HepG2 (cell line): ENCODE data around the gene GPS1. TPM values are rescaled to one million over a fixed set of nuclear protein-coding genes. Genes with fewer than 3 reads are reported as not detected.
A peak's percentile ranks its signal among the peaks of the same experiment; 100 is the strongest.

Source experiments
- ETV6 ChIP-seq: sonication (generic); formaldehyde crosslinking; conservative IDR thresholded peaks from 2 replicates; pipeline ENCODE4 v1.4.0; 2020; ENCODE audit warnings: missing genetic modification reagents
- GATAD1 ChIP-seq: IDR thresholded peaks from 2 replicates; pipeline ENCODE4 v1.6.1; 2016; ENCODE audit warnings: missing genetic modification reagents, missing compliant biosample characterization
- HNRNPUL1 ChIP-seq: fragments of 200-400 bp; formaldehyde crosslinking; IDR thresholded peaks from 2 replicates; pipeline ENCODE4 v1.6.1; 2017; ENCODE audit warnings: low read depth, mild to moderate bottlenecking, low read length, moderate library complexity
- KDM5B ChIP-seq: sonication (generic); formaldehyde crosslinking; IDR thresholded peaks from 2 replicates; pipeline ENCODE4 v1.4.0; 2020; ENCODE audit warnings: missing genetic modification reagents, mild to moderate bottlenecking, borderline replicate concordance
- KLF6 ChIP-seq: IDR thresholded peaks from 2 replicates; pipeline ENCODE4 v1.8.0; 2016; ENCODE audit warnings: missing biosample characterization, missing genetic modification reagents
- NFYC ChIP-seq: IDR thresholded peaks from 2 replicates; pipeline ENCODE4 v1.6.1; 2016; ENCODE audit warnings: missing genetic modification reagents, missing compliant biosample characterization
- PHF8 ChIP-seq: sonication (generic); formaldehyde crosslinking; IDR thresholded peaks from 2 replicates; pipeline ENCODE4 v1.5.0; 2020; ENCODE audit warnings: missing genetic modification reagents
- SNRNP70 ChIP-seq: fragments of 200-400 bp; formaldehyde crosslinking; IDR thresholded peaks from 2 replicates; pipeline ENCODE4 v1.6.1; 2017; ENCODE audit warnings: mild to moderate bottlenecking, low read depth, low read length, moderate library complexity
- SP5 ChIP-seq: IDR thresholded peaks from 2 replicates; pipeline ENCODE4 v1.6.1; 2016; ENCODE audit warnings: low read depth, borderline replicate concordance
- THYN1 ChIP-seq: sonication (generic); formaldehyde crosslinking; IDR thresholded peaks from 2 replicates; pipeline ENCODE4 v1.8.1; 2023; ENCODE audit warnings: low read depth, mild to moderate bottlenecking, moderate library complexity, missing genetic modification reagents, borderline replicate concordance
- TSC22D2 ChIP-seq: sonication (generic); formaldehyde crosslinking; IDR thresholded peaks from 2 replicates; pipeline ENCODE4 v1.5.1; 2020; ENCODE audit warnings: missing genetic modification reagents, mild to moderate bottlenecking, borderline replicate concordance
- ZBTB7B ChIP-seq: sonication (generic); formaldehyde crosslinking; IDR thresholded peaks from 2 replicates; pipeline ENCODE4 v1.4.0; 2020; ENCODE audit warnings: missing genetic modification reagents
- ZNF138 ChIP-seq: sonication (generic); formaldehyde crosslinking; IDR thresholded peaks from 2 replicates; pipeline ENCODE4 v1.5.0; 2020; ENCODE audit warnings: mild to moderate bottlenecking, low read depth, missing genetic modification reagents
- ZNF333 ChIP-seq: sonication (generic); formaldehyde crosslinking; IDR thresholded peaks from 2 replicates; pipeline ENCODE4 v1.4.0; 2020; ENCODE audit warnings: mild to moderate bottlenecking, missing genetic modification reagents, borderline replicate concordance
- ZNF543 ChIP-seq: sonication (generic); formaldehyde crosslinking; IDR thresholded peaks from 2 replicates; pipeline ENCODE4 v1.4.0; 2020; ENCODE audit warnings: mild to moderate bottlenecking, missing genetic modification reagents
- ZNF549 ChIP-seq: sonication (generic); formaldehyde crosslinking; IDR thresholded peaks from 2 replicates; pipeline ENCODE4 v1.5.0; 2020; ENCODE audit warnings: missing genetic modification reagents
- ZNF670 ChIP-seq: sonication (generic); formaldehyde crosslinking; IDR thresholded peaks from 2 replicates; pipeline ENCODE4 v1.8.0; 2022; ENCODE audit warnings: mild to moderate bottlenecking, missing genetic modification reagents, borderline replicate concordance
- ZNF674 ChIP-seq: sonication (generic); formaldehyde crosslinking; IDR thresholded peaks from 2 replicates; pipeline ENCODE4 v1.5.0; 2020; ENCODE audit warnings: low read depth, mild to moderate bottlenecking, missing genetic modification reagents
- ZNF749 ChIP-seq: sonication (generic); formaldehyde crosslinking; IDR thresholded peaks from 2 replicates; pipeline ENCODE4 v1.8.0; 2022; ENCODE audit warnings: mild to moderate bottlenecking, missing genetic modification reagents, moderate library complexity, borderline replicate concordance
- ZNF781 ChIP-seq: sonication (generic); formaldehyde crosslinking; IDR thresholded peaks from 2 replicates; pipeline ENCODE4 v1.5.1; 2020; ENCODE audit warnings: borderline replicate concordance, mild to moderate bottlenecking, missing genetic modification reagents; ENCODE audit errors: not compliant biosample characterization
- ZSCAN12 ChIP-seq: sonication (generic); formaldehyde crosslinking; IDR thresholded peaks from 2 replicates; pipeline ENCODE4 v1.9.0; 2021; ENCODE audit warnings: mild to moderate bottlenecking, missing genetic modification reagents
- ZSCAN31 ChIP-seq: sonication (generic); formaldehyde crosslinking; IDR thresholded peaks from 2 replicates; pipeline ENCODE4 v1.5.0; 2020; ENCODE audit warnings: low read depth, mild to moderate bottlenecking, missing genetic modification reagents
- polyA plus RNA-seq, 8 experiments: library from polyadenylated mRNA; depleted of rRNA in 3 of 8; stranded (reverse) in 7 of 8; unstranded in 1 of 8; fragments of >200 nt; fragmentation: Illumina TruSeq in 4 of 8; extraction: Trizol in 4 of 8; gene quantifications; 2 replicates each; pipeline versions ENCODE4 v1.2.1 to v1.2.3, GENCODE V29; 2011 to 2016; ENCODE audit warnings: low read depth in 4 of 8, missing spikeins in 1 of 8, mixed read lengths in 1 of 8; ENCODE audit not compliant: insufficient read depth in 1 of 8
- total RNA-seq, 5 experiments: library from RNA; depleted of rRNA; stranded (reverse); fragments of >200 nt; fragmentation: Illumina TruSeq; extraction: Trizol; gene quantifications; 2 replicates each; pipeline ENCODE4 v1.2.3, GENCODE V29; 2016; ENCODE audit warnings: low read depth in 1 of 5
- TF ChIP-seq, protein P1 (sequence below): sonication (generic); formaldehyde crosslinking; IDR thresholded peaks from 2 replicates; pipeline ENCODE4 v1.4.0; 2020; ENCODE audit warnings: mild to moderate bottlenecking, missing genetic modification reagents
- TF ChIP-seq, protein P2 (sequence below): sonication (generic); formaldehyde crosslinking; IDR thresholded peaks from 2 replicates; pipeline ENCODE4 v1.4.0; 2020; ENCODE audit warnings: missing genetic modification reagents, mild to moderate bottlenecking, borderline replicate concordance
- TF ChIP-seq, protein P3 (sequence below): sonication (generic); formaldehyde crosslinking; IDR thresholded peaks from 2 replicates; pipeline ENCODE4 v1.4.0; 2020; ENCODE audit warnings: mild to moderate bottlenecking, missing genetic modification reagents

GPS1 gene
- total and polyA plus RNA-seq, 2 of the 13 experiments (the other 11 are each of a cell fraction or from before 2014, with no cell fraction given), result 124 to 128 TPM

DNA sequence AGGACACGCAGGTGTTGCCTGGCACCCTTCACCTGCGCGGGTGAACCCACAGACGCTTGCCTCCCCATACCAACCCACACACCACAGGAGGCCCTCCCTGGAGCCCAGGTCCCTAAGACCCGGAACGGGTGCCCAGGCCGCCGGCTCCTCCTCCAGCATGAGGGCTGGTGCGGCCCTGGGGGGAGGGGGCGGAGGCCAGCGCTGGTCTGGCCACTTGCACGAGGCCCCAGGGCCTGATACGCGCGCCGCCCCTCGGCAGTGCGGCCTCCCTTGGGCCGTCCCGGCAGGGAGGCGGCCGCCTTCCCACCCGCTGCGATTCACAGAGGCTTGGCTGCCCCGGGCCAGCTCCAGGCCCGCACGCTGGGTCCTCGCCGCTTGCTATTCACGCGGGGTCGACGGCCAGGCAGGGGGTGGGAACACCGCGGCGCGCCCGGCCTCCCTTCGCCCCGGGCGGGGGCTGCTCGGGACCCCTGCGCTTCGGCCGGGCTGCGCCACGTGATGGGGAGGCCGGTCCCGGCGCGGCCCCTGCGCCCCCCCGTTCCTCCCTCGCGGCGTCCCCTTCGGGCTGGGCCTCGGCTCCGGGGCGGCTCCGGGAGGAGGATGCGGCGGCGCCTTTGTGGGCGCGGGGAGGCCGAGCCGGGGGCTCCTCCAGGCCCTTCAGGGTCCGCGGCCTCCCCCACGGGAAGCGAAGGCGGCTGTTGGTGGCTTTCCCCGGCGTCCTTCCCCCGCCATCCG, 45.7 kb downstream of the GPS1 start (continued):
- TF ChIP-seq, protein P1, sequence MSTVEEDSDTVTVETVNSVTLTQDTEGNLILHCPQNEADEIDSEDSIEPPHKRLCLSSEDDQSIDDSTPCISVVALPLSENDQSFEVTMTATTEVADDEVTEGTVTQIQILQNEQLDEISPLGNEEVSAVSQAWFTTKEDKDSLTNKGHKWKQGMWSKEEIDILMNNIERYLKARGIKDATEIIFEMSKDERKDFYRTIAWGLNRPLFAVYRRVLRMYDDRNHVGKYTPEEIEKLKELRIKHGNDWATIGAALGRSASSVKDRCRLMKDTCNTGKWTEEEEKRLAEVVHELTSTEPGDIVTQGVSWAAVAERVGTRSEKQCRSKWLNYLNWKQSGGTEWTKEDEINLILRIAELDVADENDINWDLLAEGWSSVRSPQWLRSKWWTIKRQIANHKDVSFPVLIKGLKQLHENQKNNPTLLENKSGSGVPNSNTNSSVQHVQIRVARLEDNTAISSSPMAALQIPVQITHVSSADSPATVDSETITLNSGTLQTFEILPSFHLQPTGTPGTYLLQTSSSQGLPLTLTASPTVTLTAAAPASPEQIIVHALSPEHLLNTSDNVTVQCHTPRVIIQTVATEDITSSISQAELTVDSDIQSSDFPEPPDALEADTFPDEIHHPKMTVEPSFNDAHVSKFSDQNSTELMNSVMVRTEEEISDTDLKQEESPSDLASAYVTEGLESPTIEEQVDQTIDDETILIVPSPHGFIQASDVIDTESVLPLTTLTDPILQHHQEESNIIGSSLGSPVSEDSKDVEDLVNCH (CRISPR knock-in tag), result no peak
- TF ChIP-seq KLF6 (no peak; the same call in 1 of the 2 replicates), HNRNPUL1 (no peak), KDM5B (CRISPR knock-in tag) (peak; percentile 61; the same call in 1 of the 2 replicates), GATAD1 (no peak), ETV6 (no peak), ZNF674 (CRISPR knock-in tag) (no peak), PHF8 (CRISPR knock-in tag) (peak; percentile 72), SNRNP70 (no peak), ZNF781 (no peak), SP5 (CRISPR knock-in tag) (peak; percentile 30; the same call in 1 of the 2 replicates), THYN1 (CRISPR knock-in tag) (no peak), ZBTB7B (CRISPR knock-in tag) (no peak), ZNF543 (CRISPR knock-in tag) (no peak), NFYC (CRISPR knock-in tag) (no peak), ZNF138 (CRISPR knock-in tag) (no peak), TSC22D2 (CRISPR knock-in tag) (no peak), ZNF670 (CRISPR knock-in tag) (no peak), ZNF749 (CRISPR knock-in tag) (0 out of 2 replicates have a peak, but pooled peaks have one; percentile 59), ZNF333 (CRISPR knock-in tag) (0 out of 2 replicates have a peak, but pooled peaks have one; percentile 46), ZSCAN12 (no peak; the same call in 1 of the 2 replicates), ZNF549 (CRISPR knock-in tag) (no peak), ZSCAN31 (CRISPR knock-in tag) (peak; percentile 8; the same call in 1 of the 2 replicates)
- TF ChIP-seq, protein P2, sequence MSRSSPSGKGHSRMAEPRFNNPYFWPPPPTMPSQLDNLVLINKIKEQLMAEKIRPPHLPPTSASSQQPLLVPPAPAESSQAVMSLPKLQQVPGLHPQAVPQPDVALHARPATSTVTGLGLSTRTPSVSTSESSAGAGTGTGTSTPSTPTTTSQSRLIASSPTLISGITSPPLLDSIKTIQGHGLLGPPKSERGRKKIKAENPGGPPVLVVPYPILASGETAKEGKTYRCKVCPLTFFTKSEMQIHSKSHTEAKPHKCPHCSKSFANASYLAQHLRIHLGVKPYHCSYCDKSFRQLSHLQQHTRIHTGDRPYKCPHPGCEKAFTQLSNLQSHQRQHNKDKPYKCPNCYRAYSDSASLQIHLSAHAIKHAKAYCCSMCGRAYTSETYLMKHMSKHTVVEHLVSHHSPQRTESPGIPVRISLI (CRISPR knock-in tag), result no peak
- TF ChIP-seq, protein P3, sequence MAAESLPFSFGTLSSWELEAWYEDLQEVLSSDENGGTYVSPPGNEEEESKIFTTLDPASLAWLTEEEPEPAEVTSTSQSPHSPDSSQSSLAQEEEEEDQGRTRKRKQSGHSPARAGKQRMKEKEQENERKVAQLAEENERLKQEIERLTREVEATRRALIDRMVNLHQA, result no peak
